GM12875 (cell line): Measurements from ENCODE around the gene SERPINB8.

Source experiments
- H3K4me3 ChIP-seq: one replicate; pipeline ENCODE4 v1.5.1; 2011; ENCODE audit warnings: low read depth, low read length, control low read depth
- TF ChIP-seq, protein P1 (sequence below): IDR thresholded peaks from 2 replicates; pipeline ENCODE4 v1.5.1; 2011; ENCODE audit warnings: low read depth, mild to moderate bottlenecking, control low read depth, inconsistent platforms, low read length, moderate library complexity, borderline replicate concordance; ENCODE audit not compliant: insufficient read depth

SERPINB8 gene

DNA sequence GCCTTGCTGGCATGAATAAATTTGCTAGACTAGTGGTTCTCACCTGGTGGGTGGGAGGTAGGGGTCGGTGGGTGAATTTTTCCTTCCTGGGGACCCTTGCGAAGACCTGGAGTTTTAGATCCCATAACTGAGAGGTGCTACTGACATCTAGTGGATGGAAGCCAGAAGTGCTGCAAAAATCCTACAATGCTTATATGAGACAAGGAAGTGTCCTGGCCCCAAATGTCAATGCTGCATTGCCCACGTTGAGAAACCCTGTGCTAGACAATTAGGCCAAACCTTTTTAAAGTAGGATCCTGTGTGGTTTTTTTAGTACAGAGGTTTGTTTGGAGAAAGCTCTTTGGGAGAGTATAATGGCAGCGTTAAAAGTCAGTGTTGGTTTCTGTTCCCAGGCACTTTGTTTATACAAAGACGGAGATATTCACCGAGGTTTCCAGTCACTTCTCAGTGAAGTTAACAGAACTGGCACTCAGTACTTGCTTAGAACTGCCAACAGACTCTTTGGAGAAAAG lies 9.6 kb downstream of the SERPINB8 start:
- H3K4me3 ChIP-seq = no peak overlapping the region
- TF ChIP-seq, protein P1, sequence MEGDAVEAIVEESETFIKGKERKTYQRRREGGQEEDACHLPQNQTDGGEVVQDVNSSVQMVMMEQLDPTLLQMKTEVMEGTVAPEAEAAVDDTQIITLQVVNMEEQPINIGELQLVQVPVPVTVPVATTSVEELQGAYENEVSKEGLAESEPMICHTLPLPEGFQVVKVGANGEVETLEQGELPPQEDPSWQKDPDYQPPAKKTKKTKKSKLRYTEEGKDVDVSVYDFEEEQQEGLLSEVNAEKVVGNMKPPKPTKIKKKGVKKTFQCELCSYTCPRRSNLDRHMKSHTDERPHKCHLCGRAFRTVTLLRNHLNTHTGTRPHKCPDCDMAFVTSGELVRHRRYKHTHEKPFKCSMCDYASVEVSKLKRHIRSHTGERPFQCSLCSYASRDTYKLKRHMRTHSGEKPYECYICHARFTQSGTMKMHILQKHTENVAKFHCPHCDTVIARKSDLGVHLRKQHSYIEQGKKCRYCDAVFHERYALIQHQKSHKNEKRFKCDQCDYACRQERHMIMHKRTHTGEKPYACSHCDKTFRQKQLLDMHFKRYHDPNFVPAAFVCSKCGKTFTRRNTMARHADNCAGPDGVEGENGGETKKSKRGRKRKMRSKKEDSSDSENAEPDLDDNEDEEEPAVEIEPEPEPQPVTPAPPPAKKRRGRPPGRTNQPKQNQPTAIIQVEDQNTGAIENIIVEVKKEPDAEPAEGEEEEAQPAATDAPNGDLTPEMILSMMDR = peak; percentile 83

- TF ChIP-seq, protein P1 = no peak
- H3K4me3 ChIP-seq = no peak overlapping the region
These were observed 10.1 kb downstream of the SERPINB8 start for GRCh38 chr18:63980027-63980426.

DNA sequence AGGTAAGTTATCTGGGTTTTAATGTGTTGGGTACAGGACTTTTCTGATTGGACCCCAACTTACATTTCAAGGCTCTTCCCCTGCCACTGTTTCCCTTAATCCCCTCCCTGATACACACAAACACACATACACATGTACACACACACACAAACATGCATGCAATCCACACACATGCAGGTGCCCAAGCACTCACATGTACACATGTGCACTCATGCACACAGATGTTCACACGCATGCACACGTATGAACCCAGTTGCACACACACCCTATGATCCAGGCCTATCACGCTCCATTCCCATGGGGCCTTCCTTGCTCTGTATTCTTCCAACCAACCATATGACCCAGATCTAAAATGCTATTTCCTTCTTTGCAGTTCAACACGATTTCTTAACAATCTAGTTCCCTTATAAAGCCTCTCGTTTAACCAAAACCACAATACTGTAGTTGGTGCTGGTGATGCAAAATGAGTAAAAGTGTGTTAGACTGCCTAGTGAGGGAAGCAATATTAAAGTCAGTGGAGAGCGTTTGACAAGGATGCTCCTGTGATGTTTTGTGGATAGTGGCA lies 11.1 kb downstream of the SERPINB8 start:
- TF ChIP-seq, protein P1 = no peak
- H3K4me3 ChIP-seq = no peak overlapping the region

DNA sequence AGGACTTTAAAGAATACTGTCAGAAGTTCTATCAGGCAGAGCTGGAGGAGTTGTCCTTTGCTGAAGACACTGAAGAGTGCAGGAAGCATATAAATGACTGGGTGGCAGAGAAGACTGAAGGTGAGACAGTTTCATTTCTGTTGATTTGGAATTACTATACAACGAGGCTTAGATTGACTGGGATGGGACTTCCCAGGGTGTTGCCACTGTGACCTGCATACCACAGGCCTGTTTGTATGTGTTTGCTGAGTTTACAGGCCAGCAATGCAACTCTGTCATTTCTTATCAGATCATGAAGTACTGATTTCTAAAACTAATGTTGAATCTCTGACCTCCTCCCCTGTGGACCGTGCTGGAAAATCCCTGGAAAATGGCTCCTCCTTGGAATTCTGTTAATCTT lies 11.8 kb downstream of the SERPINB8 start:
- TF ChIP-seq, protein P1 = no peak
- H3K4me3 ChIP-seq = no peak overlapping the region

DNA sequence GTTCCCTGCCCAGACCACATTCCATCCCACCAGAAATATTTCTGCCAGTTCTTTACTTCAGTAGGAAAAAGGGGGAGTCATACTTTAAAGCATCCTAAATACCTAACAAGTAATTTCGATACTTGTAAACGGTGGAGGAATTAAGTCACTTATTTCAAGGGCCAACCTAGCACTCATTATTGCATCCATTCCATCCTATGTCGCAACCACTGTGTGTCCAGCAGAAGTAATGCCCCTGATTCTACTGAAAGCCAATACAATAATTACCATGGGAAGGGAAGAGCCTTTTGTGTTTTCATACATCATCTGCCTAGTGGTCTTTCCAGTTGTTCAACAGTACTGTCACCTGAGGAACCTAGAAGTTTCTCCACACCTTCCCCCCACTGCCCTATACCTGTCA lies 12.5 kb downstream of the SERPINB8 start:
- TF ChIP-seq, protein P1 = no peak
- no peak overlapping the region for H3K4me3 ChIP-seq

- TF ChIP-seq, protein P1 = no peak
- no peak overlapping the region for H3K4me3 ChIP-seq
These were observed 17.0 kb downstream of the SERPINB8 start for GRCh38 chr18:63986885-63987284.

- TF ChIP-seq, protein P1 = no peak
These were observed 17.9 kb downstream of the SERPINB8 start for GRCh38 chr18:63987743-63988142.

More at GRCh38 chr18:63987743-63988142, 17.9 kb downstream of the SERPINB8 start:
- no peak overlapping the region for H3K4me3 ChIP-seq
